Astrocyte of the cerebellum (primary cell): ENCODE data around the gene CLPSL2.
"Not testable (repeated sequence)": the region's sequence is repeated elsewhere in the genome, so short reads cannot be mapped to it uniquely, and the experiment has no call there.

Experiments used
- DNase-seq: peaks from one replicate; pipeline ENCODE4 v3.0.0-alpha.2; 2011; ENCODE audit warnings: low read depth
- H3K4me3 ChIP-seq: 2 replicates; pipeline ENCODE4 v1.5.1; 2011; ENCODE audit warnings: mild to moderate bottlenecking, low read depth, low read length, moderate library complexity
- in situ Hi-C: cut with HindIII; loops from 2 replicates; pipeline ENCODE4 v1.10.0; 2017; ENCODE audit warnings: low sequenced_read_pairs
- TF ChIP-seq, protein P1 (sequence below): IDR thresholded peaks from 2 replicates; pipeline ENCODE4 v1.5.1; 2012; ENCODE audit warnings: low read length, low read depth, moderate library complexity, mild to moderate bottlenecking; ENCODE audit errors: missing control alignments

Gene CLPSL2

DNA sequence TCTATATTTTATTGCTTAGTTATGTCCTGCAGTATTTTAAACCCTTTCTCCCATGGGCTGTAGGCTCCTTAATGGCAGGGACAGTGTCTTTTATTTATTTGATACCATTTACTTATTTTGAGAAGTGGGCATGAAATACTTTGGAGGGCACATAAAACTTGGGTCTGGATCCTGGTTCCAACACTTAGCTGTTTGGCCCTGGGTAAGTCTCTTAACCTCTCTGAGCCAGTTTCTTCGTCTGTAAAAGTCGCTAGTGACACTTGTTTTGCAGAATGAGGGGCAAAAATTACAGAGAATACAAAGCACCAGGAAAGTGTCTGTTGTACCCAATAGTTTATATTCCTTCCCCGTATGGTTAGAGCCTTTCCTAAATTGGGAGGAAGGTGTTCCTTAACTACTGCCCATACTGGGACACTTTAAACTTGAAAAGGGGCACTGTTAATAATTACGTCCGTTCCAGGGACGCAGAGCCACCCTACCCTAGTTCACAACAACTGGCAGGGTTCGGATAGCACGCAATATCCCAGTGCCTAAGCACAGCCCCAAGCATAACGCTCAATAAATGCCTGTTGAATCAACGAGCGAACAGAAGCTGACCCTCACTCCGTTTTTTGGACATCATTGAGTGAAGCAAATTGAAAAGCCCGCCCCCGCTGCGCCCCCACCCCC, 45.5 kb upstream of the CLPSL2 start:
- DNase-seq: no peak
- in situ Hi-C loops: no loop called here
- H3K4me3 ChIP-seq: no peak overlapping the region
- TF ChIP-seq, protein P1, sequence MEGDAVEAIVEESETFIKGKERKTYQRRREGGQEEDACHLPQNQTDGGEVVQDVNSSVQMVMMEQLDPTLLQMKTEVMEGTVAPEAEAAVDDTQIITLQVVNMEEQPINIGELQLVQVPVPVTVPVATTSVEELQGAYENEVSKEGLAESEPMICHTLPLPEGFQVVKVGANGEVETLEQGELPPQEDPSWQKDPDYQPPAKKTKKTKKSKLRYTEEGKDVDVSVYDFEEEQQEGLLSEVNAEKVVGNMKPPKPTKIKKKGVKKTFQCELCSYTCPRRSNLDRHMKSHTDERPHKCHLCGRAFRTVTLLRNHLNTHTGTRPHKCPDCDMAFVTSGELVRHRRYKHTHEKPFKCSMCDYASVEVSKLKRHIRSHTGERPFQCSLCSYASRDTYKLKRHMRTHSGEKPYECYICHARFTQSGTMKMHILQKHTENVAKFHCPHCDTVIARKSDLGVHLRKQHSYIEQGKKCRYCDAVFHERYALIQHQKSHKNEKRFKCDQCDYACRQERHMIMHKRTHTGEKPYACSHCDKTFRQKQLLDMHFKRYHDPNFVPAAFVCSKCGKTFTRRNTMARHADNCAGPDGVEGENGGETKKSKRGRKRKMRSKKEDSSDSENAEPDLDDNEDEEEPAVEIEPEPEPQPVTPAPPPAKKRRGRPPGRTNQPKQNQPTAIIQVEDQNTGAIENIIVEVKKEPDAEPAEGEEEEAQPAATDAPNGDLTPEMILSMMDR: no peak

DNA sequence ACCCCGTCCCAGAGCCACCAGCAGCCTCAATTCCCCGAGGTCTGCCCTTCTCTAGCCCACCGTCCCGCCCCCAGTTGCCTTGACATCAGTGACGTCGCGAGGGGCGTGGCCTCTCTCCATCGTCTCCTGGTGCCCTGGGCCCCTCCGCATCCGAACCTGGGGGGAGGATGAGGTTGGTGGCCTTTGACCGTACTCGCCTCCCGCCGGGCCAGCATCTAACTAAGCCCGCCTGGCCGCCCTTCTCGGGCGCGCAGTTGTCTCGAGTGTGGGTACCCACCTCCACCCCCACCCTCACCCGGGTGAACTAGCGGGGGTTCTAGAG, 45.0 kb upstream of the CLPSL2 start:
- TF ChIP-seq, protein P1: no peak
- in situ Hi-C loops: no loop called here
- no peak for DNase-seq
- peak overlapping the region; percentile 55 for H3K4me3 ChIP-seq

DNA sequence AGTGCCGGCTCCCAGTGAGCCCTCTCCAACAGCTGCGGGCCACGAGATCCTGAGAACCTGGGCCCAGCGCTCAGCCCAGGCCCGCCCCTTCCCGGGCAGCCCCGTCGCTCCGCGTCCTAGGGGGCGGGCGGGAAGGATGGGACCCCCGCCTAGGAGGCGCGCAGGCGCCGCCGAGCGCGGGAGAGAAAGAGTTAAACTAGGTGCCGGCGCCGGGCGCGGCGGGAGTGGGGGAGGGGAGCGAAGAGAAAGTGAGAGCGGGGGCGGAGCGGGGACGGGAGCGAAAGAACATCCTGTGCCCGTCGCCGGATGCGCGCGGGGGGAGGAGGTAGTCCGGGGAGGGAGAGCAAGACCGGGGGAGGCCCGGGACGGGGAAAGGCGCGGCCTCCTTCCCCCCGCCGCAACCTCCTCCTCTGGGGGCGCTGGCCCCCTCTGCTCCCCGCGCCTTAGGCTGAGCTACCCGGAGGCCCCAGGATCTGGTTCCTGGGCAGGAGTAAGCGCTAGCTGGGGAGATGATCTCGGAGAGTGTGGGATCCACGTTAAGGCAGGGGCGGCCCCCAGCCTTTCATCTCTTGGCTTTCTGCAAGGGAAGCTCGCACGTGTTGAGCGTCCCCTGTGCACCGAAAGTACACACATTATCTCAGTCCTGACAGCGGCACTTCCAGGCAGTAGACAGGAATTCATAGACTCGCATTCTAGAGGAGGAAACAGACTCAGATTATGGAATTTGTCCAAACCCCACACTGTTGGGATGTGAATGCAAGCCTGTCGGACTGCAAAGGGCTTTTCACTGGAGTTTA, 44.5 kb upstream of the CLPSL2 start:
- TF ChIP-seq, protein P1: no peak
- H3K4me3 ChIP-seq: peak overlapping the region; percentile 55
- DNase-seq: peak; percentile 91
- in situ Hi-C loops: no loop called here

DNA sequence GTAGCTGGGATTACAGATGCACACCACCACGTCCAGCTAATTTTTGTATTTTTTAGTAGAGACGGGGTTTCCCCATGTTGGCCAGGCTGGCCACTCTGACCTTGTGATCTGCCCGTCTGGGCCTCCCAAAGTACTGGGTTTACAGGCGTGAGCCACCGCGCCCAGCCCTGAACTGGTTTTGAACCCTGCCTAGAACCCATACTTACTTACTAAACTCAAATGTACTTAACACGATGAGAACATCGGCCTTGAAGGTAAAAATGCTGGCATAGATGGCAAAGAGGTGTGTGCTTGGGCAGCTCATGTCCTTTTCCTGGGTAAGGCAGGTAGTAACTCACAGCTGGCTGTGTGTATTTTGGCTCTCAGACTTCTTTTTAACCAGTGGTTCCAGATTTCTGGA, 42.8 kb upstream of the CLPSL2 start:
- TF ChIP-seq, protein P1: no peak
- no peak for DNase-seq
- in situ Hi-C loops: no loop called here
- H3K4me3 ChIP-seq: no peak overlapping the region

DNA sequence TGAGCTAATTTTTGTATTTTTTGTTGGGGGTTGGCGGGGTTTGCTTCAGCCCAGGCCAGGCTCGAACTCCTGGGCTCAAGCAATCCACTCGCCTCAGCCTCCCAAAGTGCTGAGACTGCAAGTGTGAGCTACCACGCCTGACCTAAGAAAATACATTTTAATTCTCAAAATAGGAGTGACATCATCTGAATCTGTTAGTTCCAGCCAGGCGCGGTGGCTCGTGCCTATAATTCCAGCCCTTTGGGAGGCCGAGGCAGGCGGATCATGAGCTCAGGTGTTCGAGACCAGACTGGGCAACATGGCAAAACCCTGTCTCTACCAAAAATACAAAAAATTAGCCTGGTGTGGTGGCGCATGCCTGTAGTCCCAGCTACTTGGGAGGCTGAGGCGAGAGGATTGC, 42.1 kb upstream of the CLPSL2 start:
- DNase-seq, in situ Hi-C loops, H3K4me3 ChIP-seq: not testable (repeated sequence)

DNA sequence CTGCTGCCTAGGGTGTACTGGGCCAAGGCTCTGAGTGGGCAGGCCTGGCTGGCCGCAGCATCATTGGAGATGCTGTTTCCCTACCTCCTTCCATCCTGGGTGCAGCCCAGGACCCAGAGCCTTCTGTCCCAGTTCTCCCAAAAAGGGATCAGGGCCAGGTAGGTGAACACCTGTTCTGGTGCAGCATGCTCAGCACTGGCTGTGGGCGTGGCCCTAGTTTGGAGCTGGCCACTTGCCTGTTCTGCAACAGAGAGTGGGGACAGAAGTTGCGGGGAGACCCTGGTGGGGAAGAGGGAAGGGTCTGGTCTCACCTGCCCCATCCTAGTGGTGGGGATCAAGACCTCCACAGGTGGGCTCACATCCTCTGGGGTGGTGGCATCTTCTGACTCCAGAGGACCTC, 40.9 kb upstream of the CLPSL2 start:
- H3K4me3 ChIP-seq: no peak overlapping the region
- TF ChIP-seq, protein P1: no peak
- in situ Hi-C loops: no loop called here
- DNase-seq: no peak

DNA sequence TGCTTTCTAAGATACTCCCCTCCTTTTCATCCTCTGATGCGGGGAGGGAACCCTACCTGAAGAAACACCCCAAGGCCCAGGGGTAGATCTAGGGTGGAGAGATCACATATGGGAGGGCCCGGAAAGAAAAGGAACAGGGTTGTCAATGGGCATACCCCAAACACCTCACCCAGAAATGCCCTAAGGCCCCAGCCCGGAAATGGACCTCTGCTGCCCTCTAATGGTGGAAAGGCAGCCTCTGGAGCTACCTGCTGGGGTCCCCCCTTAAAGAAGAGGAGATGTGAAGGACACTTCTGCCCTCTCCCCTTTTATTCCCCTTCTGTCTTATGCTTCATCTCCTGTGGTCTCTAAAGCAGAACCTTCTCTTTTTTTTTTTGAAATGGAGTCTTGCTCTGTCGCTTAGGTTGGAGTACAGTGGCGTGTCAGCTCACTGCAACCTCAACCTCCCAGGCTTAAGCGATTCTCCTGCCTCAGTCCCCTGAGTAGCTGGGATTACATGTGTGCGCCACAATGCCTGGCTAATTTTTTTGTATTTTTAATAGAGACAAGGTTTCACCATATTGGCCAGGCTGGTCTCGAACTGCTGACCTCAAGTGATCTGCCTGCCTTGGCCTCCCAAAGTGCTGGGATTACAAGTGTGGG, 40.0 kb upstream of the CLPSL2 start:
- H3K4me3 ChIP-seq: no peak overlapping the region
- in situ Hi-C loops: no loop called here
- no peak for DNase-seq
- TF ChIP-seq, protein P1: peak; percentile 92
